Measurements from ENCODE around the gene PIM2. TPM values are rescaled to one million over a fixed set of nuclear protein-coding genes. Genes with fewer than 3 reads are reported as not detected.
A peak's percentile ranks its signal among the peaks of the same experiment; 100 is the strongest.

PIM2 gene
- total RNA-seq, 2 donors from 2014 or later, result 4.0 to 5.5 TPM

DNA sequence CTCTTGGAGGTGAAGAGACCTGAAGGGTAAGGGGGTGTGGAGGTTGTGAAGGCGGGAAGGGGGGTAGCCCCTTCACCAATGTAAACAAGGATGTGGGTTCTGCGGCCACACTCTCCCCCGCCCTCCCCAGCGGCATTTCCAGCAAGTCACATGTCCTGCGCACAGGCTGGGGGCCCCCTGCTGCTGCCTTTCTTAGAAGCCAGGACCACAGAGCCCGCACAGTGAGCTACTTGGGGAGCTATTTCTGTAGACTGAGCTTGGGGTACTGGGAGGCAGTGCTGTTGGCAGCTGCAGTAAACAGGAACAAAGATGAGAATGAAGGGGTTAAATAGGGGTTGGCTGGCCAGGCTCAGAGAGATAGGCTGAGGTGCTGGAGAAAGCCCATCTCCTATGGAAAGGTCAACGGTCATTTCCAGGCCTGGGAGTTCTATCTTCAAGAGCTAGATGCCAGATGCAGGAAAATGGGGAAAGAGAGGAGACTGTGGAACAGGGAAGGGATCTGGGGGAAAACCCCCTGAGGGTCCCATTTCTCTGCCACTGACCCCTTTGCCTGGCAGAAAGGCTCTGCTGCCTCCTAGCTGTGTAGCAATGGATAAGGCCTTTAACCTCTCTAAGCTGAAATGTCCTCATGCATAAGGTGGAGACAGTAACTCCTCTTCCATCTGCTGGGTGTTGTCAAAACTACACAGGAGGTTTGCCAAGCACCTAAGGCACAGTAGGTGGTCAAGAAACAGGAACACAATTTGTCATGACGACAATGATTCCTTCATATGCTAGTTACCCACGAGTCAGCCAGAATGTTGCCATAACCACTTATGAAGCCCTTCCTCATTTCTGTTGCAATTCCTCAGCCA is 18.5 kb upstream of the PIM2 start:
- intact Hi-C loops (cut with DNase I), result no loop called here
- ATAC-seq, result peak; percentile 61 to 74
- DNase-seq, result peak; percentile 53

GRCh38 chrX:48936429-48937053 is 17.7 kb upstream of the PIM2 start:
- intact Hi-C loops (cut with DNase I), result no loop called here
- ATAC-seq (no peak), DNase-seq (no peak)

- DNase-seq (no peak), ATAC-seq (no peak)
- intact Hi-C loops (cut with DNase I), result no loop called here
Measured at GRCh38 chrX:48935301-48935670, 16.5 kb upstream of the PIM2 start.

GRCh38 chrX:48934581-48935300 is 15.9 kb upstream of the PIM2 start:
- DNase-seq (no peak), ATAC-seq (no peak)
- intact Hi-C loops (cut with DNase I), result no loop called here

DNA sequence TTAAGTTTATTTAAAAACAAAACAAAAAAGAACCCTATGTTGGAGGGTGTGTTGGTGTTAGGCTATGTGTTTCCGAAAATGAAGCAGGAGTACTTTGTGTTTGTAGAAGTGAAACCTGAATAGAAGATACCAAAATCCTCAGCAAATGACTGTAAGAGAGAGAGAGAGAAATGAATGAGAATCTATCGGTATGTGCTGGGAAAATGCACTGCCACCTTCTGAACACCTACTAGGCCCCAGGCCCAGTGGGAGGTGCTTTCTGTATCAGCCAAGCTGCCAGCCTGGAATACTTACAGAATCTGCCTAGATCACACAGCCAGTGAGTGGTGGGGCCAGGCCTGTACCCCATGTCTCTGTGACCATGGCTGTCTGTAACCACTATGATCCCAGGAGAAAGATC is 14.9 kb upstream of the PIM2 start:
- intact Hi-C loops (cut with DNase I), result no loop called here
- DNase-seq (no peak), ATAC-seq (no peak)

DNA sequence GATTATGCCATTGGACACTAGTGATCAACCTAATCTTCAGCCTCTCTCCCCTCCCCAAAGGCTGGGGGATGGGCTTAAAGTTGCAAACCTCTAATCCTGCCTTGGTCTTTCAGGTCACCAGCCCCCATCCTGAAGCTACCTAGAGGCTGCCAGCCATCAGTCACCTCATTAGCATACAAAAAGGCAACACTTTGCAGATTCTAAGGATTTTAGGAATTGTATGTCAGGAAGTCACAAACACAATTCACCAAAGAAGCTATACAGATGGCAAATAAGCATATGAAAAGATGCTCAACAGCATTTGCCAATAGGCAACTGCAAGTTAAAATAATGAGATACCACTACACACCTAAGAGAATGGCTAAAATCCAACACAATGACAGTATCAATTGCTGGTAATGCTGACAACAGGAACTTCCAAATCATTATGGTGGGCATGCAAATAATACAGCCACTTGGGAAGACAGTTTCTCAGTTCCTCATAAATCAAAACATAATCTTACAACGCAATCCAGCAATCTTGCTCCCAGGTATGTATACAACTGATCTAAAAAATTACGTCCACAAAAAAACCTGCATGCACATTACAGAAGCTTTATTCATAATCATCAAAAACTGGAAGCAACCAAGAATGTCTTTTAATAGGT is 9.0 kb upstream of the PIM2 start:
- intact Hi-C loops (cut with DNase I), result no loop called here
- no peak for DNase-seq
- no peak for ATAC-seq

DNA sequence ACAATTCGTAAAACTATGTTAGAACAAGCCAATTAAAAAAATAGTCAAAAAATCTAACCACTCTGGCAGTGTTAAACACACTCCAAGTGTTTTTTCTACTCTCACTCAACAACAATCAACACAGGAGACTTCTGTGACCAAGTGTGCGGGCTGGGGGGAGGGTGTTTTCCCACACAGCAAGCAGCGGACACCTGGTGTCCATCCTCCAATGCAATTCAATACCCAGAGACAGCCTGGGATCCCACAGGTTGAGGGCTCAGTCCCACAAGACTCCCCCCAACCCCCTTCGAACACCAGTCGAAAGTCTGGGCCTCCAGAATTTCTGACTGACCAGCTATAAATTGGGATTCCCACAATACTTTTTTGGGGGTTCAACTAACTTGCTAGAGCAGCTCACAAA is 8.3 kb upstream of the PIM2 start:
- intact Hi-C loops (cut with DNase I), result no loop called here
- ATAC-seq, result no peak
- no peak for DNase-seq

DNA sequence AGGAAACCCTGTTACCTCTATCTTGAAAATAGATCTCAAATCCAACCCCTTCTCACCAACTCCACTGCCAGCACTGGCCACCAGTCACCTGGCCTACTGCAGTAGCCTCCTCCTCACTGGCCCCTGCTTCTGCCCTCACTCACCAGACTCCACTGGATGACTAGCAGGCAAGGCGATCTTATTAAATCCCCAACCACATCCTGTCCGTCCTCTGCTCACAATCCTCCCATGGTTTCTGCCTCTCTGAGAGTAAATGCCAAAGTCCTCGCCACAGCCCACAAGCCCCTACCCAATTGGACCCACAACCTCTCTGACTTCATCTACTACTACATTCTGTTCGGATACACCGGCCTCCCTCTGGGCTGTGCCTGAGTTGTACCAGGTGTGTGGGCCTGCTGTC is 5.4 kb upstream of the PIM2 start:
- intact Hi-C loops (cut with DNase I), result no loop called here
- no peak for ATAC-seq
- no peak for DNase-seq

- intact Hi-C loops (cut with DNase I), result no loop called here
- ATAC-seq, result no peak
- no peak for DNase-seq
Measured at GRCh38 chrX:48923771-48924170, 4.9 kb upstream of the PIM2 start.

GRCh38 chrX:48920718-48921104 is 1.9 kb upstream of the PIM2 start:
- intact Hi-C loops (cut with DNase I), result no loop called here
- ATAC-seq (no peak), DNase-seq (no peak)

DNA sequence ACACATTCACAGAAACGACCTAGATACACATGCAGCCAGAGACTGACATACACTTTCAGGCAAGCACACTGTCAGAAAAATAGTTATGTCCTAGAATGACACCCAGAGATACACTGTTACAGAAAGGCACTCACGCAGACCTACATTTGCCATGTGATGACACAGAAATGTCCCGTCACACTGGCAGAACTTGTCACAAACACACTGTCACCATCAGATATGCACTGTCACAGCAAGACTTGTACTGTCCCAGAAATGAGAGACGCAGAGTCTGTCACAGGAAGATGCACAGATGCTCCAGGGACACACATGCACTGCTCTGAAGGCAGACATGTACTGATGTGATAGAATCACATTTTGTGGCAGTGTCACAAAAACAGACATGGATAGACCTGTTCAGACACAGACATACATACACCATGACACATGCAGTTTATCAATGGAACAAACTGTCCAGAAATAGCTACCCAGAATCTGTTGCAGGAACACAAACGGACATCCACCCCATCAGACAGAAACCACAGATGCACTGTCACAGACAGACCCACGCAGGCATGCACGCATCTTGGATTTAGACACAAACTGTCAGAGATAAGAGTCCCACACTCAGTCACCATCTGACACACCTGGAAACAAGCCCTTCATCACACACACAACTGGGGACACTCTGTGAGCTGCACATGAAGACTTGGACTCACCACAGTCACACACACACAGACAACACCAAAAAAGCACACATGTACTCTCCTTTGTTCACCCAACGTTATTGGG is 1.3 kb upstream of the PIM2 start:
- intact Hi-C loops (cut with DNase I), result no loop called here
- ATAC-seq, result no peak
- DNase-seq, result no peak

- ATAC-seq, result peak; percentile 8 to 21
- intact Hi-C loops (cut with DNase I), result no loop called here
- no peak for DNase-seq
Measured at GRCh38 chrX:48919360-48919841, 577 bp upstream of the PIM2 start.

DNA sequence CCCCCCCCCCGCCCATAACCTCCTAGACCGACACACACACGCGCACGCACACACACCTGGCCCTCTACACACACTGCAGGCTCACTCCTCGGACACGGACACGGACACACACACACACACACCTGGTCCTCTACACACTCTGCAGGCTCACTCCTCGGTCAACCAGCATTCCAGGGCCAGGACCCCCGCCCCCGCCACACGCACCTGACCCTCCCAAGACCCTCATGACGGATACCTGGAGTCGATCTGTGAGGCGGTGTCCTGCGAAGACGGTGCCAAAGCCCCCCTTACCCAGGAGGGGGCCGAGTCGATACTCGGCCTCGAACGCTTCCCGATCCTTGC is 552 bp downstream of the PIM2 start:
- no peak for DNase-seq
- intact Hi-C loops (cut with DNase I), result no loop called here
- ATAC-seq, result peak in 1 of 2 donors; percentile 4

DNA sequence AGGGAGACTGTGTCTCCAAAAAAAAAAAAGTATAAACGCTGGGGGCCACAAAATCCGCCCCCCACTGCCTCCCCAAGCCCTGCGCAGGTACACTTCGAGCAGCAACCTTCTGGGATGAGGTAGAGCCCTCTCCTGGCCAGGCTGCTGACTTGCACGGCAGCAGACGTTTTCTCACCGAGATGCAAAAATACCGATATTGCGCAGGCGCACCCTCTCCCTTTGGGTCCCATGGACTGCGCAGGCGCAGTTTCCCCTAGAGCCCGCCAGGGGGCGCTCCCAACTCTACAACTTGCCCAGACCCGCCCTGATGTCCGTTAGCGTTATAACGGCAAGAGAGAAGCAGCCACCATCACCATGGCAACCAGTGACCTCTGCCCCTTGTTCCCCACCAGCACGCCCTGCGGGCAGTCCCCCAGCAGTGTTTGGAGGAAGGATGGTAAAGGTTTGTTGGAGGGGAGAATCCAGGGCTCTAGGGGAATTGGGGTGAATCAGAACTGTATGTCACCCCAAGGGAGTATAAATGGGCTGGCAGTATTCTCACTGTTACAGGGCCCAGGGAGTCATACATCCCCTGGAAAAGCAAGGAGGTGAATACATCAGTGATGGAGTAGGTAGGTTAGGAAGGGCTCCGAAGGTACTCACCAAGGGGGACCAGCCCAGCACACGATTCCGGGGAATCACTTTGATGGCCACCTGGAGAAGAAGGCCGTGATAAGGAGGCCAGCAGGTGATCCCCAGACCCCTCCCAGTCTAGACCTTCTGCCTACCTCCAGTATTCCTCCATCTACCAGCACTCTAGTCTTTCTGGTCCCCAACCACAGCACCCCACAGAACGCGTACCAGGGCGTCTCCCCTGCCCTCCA is 1.5 kb downstream of the PIM2 start:
- peak; percentile 90 for DNase-seq

DNA sequence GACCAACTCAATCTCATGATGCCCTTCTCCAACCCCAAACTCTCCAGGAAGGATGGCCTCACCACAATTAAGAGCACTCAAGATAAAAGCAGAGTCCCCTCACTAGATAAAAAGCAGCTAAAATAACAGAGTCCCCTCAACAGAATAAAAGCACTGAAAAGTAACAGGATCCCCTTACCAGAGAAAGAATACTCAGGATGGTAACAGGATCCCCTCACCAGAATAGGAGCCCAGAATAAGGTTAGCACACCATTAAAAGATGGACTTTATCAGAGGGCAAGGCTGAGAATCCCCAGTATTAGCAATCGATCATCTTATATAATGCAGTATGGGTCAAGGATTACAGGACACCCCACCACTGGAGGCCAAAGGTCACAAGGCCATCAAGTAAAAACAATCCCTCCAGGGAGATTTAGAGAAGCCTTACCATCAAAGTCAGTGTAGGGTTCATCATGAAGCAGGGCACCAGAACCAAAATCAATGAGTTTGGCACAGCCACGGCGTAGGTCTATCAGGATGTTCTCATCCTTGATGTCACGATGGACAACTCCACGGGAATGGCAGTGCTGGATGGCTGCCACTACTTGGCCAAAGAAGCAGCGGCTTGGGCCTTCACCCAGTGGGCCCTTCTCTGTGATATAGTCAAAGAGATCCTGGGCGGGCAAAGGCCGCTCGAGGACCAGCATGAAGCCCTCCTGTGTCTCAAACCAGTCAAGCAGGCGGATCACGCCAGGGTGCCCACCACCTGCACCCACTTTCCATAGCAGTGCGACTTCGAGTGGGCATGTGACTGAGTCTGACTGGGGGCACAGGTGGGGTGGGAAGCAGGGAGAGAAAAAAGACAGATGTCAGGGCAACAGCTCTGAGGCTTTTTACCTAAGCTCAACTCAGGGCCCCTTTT is 4.0 kb downstream of the PIM2 start:
- DNase-seq, result no peak
- no peak for ATAC-seq
- intact Hi-C loops (cut with DNase I), result no loop called here

More for the DNA sequence above, 1.5 kb downstream of the PIM2 start:
- peak; percentile 53 to 76 for ATAC-seq
- intact Hi-C loops (cut with DNase I), result no loop called here

DNA sequence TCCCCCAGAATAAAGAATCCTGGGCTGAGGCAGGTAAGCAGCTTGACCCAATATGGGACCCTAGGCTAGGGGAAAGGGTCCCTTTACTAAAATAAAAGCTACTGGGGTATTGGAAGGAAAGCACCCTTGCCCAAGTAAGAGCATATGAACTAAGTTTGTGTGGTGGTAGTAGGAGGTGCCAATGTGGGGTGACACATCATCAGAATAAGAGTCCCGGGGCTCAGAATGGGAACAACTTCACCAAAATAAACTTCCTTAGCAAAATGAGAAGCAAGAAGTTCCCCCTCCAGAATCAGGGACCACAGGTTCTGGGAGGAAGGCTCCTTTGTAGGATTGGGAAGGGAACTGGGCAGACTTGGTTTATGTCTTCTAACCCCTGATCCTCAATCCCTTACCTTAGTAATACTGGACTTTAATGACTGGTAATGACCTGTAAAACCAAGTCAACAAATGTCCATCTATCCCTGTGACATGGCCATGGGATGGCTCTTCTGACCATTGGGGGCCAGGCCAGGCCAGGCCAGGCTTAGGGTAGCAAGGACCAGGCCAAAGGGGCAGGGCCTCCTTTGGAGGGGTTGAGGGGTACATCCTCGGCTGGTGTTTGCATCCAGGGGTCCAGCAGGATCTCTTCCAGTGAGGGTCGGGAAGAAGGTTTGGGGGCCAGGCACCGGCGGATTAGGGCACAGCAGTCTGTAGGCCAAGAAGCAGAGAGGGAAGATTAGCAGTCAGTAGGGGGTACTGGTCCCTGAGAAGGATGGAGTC is 5.0 kb downstream of the PIM2 start:
- no peak for DNase-seq
- intact Hi-C loops (cut with DNase I), result no loop called here
- ATAC-seq, result no peak
